ENCODE results near the gene ZSWIM6. TPM values are rescaled to one million over a fixed set of nuclear protein-coding genes. Genes with fewer than 3 reads are reported as not detected.
"Not testable (repeated sequence)": the region's sequence is repeated elsewhere in the genome, so short reads cannot be mapped to it uniquely, and the experiment has no call there.

ZSWIM6 gene
- total RNA-seq, 4 donors from 2014 or later = 1.9 to 4.0 (median 3.0) TPM

DNA sequence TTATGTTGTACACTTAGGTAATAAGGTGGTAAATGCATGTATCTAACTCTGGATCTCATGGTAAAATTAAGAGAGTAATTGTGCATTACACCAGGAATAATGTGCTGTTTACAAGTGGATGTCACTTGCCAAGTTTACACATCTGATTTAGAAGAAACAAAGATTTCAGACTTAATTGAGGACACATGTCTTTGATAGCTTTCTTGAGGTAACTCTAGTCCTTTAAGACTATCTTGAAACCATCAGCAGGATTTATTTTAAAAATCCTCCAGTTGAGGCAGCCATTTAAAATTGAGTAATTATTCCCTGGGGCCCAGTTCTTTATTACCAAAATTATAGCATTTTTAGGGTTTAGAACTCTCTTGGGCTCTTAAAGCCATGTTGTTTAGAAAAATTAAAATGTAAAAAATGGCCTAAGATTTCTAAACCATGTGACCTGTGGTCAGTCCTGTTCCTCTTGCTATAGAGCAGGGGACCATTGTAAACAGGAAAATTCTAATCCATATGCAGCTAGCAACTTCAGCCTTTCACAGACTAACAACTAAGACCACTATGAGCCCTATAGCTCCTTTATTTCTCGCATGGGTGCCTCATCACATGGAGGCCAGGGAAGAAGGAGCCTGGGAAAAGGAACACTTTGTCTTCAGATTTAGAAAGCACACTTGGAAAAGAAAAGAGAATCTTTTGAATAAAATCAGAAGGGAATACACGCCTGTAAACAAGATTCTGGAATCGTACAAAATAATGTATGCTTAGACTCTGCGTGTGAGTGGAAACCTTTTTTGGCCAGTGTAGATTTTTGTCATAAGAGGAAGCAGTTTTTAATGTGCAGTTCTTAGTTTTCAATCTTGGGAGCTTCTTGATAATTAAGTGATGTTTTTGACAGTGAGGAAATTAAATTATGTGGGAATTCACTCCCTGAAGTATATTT lies 71.2 kb downstream of the ZSWIM6 start:
- Histone ChIP-seq H3K27ac (no peak overlapping the region), H3K36me3 (no peaks in the 10 kb centered on the region), H3K27me3 (no peaks in the 10 kb centered on the region), H3K9me3 (no peaks in the 10 kb centered on the region), H3K4me1 (peaks cover 8 to 16% of the 10 kb centered on the region in 2 donors), H3K4me3 (no peak overlapping the region)
- no peak for TF ChIP-seq POLR2A (IDR thresholded peaks at IDR 0.05)
- TF ChIP-seq, protein P1, sequence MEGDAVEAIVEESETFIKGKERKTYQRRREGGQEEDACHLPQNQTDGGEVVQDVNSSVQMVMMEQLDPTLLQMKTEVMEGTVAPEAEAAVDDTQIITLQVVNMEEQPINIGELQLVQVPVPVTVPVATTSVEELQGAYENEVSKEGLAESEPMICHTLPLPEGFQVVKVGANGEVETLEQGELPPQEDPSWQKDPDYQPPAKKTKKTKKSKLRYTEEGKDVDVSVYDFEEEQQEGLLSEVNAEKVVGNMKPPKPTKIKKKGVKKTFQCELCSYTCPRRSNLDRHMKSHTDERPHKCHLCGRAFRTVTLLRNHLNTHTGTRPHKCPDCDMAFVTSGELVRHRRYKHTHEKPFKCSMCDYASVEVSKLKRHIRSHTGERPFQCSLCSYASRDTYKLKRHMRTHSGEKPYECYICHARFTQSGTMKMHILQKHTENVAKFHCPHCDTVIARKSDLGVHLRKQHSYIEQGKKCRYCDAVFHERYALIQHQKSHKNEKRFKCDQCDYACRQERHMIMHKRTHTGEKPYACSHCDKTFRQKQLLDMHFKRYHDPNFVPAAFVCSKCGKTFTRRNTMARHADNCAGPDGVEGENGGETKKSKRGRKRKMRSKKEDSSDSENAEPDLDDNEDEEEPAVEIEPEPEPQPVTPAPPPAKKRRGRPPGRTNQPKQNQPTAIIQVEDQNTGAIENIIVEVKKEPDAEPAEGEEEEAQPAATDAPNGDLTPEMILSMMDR (IDR thresholded peaks at IDR 0.05 in 4 of 5, conservative IDR thresholded peaks at IDR 0.05 in 1 of 5) = no peak
- ATAC-seq = no peak
- in situ Hi-C loops (cut with MboI; ENCODE audit: low sequenced_read_pairs in 4 of 4) = loop anchor here in 1 of 4 donors (25.0 kb wide), 1 partner anchor 91 kb away; no protein-coding TSS in a partner anchor
- no peak for DNase-seq
- intact Hi-C loops (cut with DNase I; ENCODE audit: low total_unique reads) = loop anchor here (5.0 to 10.0 kb wide), 2 partner anchors 41 to 252 kb away; no protein-coding TSS in a partner anchor

DNA sequence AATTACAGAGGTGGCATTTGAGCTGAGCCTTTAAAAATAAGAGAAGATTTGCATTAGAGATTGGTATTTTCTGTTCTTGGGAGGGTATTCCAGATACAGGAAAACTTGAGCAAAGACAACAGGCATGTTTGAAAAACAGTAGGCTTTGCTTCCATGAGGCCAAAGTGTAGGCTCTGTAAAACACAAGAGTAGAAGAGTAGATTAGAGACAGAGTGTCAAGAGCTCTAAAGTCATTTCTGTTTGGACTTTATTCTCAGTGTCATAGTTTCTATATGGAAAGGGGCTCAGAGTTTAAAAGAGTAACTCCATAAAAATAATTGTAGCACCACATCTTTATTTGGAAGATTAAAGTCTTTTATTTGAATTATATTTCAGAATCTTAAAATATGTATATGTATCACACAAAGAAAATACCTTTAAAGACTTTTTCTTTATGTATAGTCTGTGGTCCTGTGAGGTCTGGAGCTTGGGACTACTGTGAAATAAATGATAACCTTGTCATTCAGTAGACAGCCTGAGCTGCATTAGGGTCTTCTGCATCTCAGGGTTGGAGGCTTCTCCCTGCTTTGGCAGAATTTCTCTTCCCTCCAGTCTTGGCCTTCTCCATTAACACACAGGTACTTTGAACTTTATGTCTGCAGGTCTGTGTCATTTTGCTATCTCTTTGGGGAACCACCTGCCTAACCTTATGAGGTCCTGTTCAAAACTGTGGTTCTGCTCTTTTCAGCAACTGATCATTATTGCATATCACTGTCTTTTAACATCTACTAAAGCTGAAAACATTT lies 73.6 kb downstream of the ZSWIM6 start:
- TF ChIP-seq POLR2A (IDR thresholded peaks at IDR 0.05) = no peak
- TF ChIP-seq, protein P1 (IDR thresholded peaks at IDR 0.05 in 4 of 5, conservative IDR thresholded peaks at IDR 0.05 in 1 of 5) = no peak

DNA sequence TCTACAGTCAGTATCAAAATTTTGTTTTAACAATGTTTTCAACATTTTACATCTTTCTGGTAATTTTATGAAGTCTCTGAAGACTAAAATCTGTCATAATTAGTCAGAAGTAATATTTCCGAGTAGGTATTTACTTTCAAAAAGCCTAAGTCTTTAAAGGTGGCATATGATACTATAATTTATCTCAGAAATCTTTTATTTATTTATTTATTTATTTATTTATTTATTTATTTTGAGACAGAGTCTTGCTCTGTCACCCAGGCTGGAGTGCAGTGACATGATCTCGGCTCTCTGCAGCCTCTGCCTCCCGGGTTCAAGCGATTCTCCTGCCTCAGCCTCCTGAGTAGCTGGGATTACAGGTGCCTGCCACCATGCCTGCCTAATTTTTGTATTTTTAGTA lies 74.4 kb downstream of the ZSWIM6 start:
- in situ Hi-C loops (cut with MboI; ENCODE audit: low sequenced_read_pairs in 4 of 4) (loop anchor here in 1 of 4 donors (25.0 kb wide), 1 partner anchor 94 kb away; no protein-coding TSS in a partner anchor), intact Hi-C loops (cut with DNase I; ENCODE audit: low total_unique reads) (loop anchor here (5.0 to 10.0 kb wide), 3 partner anchors 244 to 459 kb away; partner anchors contain the start of genes ERCC8, NDUFAF2 and SMIM15)
- H3K36me3 ChIP-seq, H3K9me3 ChIP-seq, H3K27me3 ChIP-seq, DNase-seq, ATAC-seq, H3K4me3 ChIP-seq, H3K27ac ChIP-seq: not testable (repeated sequence)
- H3K4me1 ChIP-seq = peaks cover 17 to 23% of the 10 kb centered on the region in 2 donors

More for the DNA sequence above, 73.6 kb downstream of the ZSWIM6 start:
- Histone ChIP-seq H3K4me1 (peaks cover 17 to 29% of the 10 kb centered on the region in 2 donors), H3K27me3 (no peaks in the 10 kb centered on the region), H3K36me3 (no peaks in the 10 kb centered on the region), H3K4me3 (no peak overlapping the region), H3K9me3 (no peaks in the 10 kb centered on the region), H3K27ac (no peak overlapping the region)
- DNase-seq = no peak
- in situ Hi-C loops (cut with MboI; ENCODE audit: low sequenced_read_pairs in 4 of 4) (loop anchor here in 1 of 4 donors (25.0 kb wide), 1 partner anchor 93 kb away; no protein-coding TSS in a partner anchor), intact Hi-C loops (cut with DNase I; ENCODE audit: low total_unique reads) (loop anchor here (5.0 to 10.0 kb wide), 3 partner anchors 243 to 458 kb away; partner anchors contain the start of genes ERCC8, NDUFAF2 and SMIM15)
- ATAC-seq = no peak

DNA sequence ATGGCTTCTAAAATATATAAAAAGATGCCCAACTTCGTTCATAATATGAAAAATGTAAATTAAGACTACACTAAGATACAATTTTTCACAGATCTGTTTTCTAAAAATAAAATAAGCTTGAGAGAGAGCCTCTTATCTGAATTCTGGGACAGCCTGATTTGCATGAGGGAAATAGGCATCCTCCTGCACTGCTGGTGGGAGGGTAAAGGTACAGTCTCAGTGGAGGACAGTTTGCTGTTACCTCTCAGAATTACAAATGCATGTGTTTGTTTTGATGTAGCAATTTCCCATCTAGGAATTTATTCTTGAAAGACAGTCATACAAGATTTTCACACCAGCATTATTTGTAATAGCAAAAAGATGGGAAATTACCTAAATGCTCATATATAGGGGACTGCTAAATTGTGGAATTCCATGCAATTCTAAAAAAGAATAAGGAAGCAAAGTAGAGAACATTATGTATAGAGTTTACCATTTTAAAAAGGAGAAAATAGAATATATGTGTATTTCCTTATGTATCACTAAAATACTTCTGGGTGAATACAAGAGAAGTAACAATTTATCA lies 75.7 kb downstream of the ZSWIM6 start:
- intact Hi-C loops (cut with DNase I; ENCODE audit: low total_unique reads) = loop anchor here (1.0 to 10.0 kb wide), 4 partner anchors 76 to 460 kb away; partner anchors contain the start of genes ERCC8, NDUFAF2 and SMIM15

More for the DNA sequence above, 75.7 kb downstream of the ZSWIM6 start:
- Histone ChIP-seq H3K4me3 (no peak overlapping the region), H3K27ac (peak overlapping the region in 3 of 4 donors; percentile 44 to 64 (median 47)), H3K4me1 (peaks cover 11 to 18% of the 10 kb centered on the region in 2 donors), H3K36me3 (no peaks in the 10 kb centered on the region), H3K27me3 (no peaks in the 10 kb centered on the region), H3K9me3 (no peaks in the 10 kb centered on the region)
- in situ Hi-C loops (cut with MboI; ENCODE audit: low sequenced_read_pairs in 4 of 4) = loop anchor here in 1 of 4 donors (25.0 kb wide), 1 partner anchor 95 kb away; no protein-coding TSS in a partner anchor
- DNase-seq (no peak), ATAC-seq (no peak)
- no peak for TF ChIP-seq POLR2A (IDR thresholded peaks at IDR 0.05)
- TF ChIP-seq, protein P1 (IDR thresholded peaks at IDR 0.05 in 4 of 5, conservative IDR thresholded peaks at IDR 0.05 in 1 of 5) = no peak
